Measurements from ENCODE around the gene GRPEL2. TPM values are rescaled to one million over a fixed set of nuclear protein-coding genes. Genes with fewer than 3 reads are reported as not detected.
"Not testable (repeated sequence)": the region's sequence is repeated elsewhere in the genome, so short reads cannot be mapped to it uniquely, and the experiment has no call there.

GRPEL2 gene
- total and polyA plus RNA-seq, 7 donors, result 2.5 to 16.3 (median 8.8) TPM

- Histone ChIP-seq H3K9me3 (no peaks in the 10 kb centered on the region), H3K27ac (peak overlapping the region in 2 of 4 donors; percentile 33 to 98), H3K27me3 (no peaks in the 10 kb centered on the region), H3K36me3 (no peaks in the 10 kb centered on the region), H3K4me1 (peaks cover 0 to 29% (median 26%) of the 10 kb centered on the region in 4 donors), H3K4me3 (no peak overlapping the region)
- TF ChIP-seq POLR2AphosphoS5 (IDR thresholded peaks at IDR 0.05) (peak in 1 of 4 donors; percentile 57), EP300 (IDR thresholded peaks at IDR 0.05) (no peak), POLR2A (IDR thresholded peaks at IDR 0.05) (no peak), CTCF (IDR thresholded peaks at IDR 0.05) (no peak)
- peak; percentile 82 for DNase-seq
- 84 to 88% methylated on average over 6 of the region's 6 CpGs for WGBS, 2 donors
- intact Hi-C loops (cut with DNase I), result no loop called here
Observed at GRCh38 chr5:149397530-149397929, 52.2 kb downstream of the GRPEL2 start.

GRCh38 chr5:149398747-149399266 is 53.5 kb downstream of the GRPEL2 start:
- DNase-seq, result peak; percentile 59
- Histone ChIP-seq H3K4me1 (peaks cover 0 to 30% (median 25%) of the 10 kb centered on the region in 4 donors), H3K27ac (peak overlapping the region in 3 of 4 donors; percentile 33 to 98 (median 83))
- H3K36me3 ChIP-seq; intact Hi-C loops (cut with DNase I); H3K4me3 ChIP-seq; H3K27me3 ChIP-seq; H3K9me3 ChIP-seq: not testable (repeated sequence)
- 77 to 89% methylated on average over 7 of the region's 7 CpGs for WGBS, 2 donors

GRCh38 chr5:149399775-149400174 is 54.5 kb downstream of the GRPEL2 start:
- TF ChIP-seq POLR2A (IDR thresholded peaks at IDR 0.05) (no peak), CTCF (IDR thresholded peaks at IDR 0.05) (no peak), EP300 (IDR thresholded peaks at IDR 0.05) (no peak), POLR2AphosphoS5 (IDR thresholded peaks at IDR 0.05) (no peak)
- Histone ChIP-seq H3K36me3 (no peaks in the 10 kb centered on the region), H3K27ac (peak overlapping the region; percentile 65 to 98 (median 80)), H3K27me3 (no peaks in the 10 kb centered on the region), H3K9me3 (no peaks in the 10 kb centered on the region), H3K4me3 (no peak overlapping the region), H3K4me1 (peaks cover 0 to 39% (median 34%) of the 10 kb centered on the region in 4 donors)
- DNase-seq, result peak; percentile 34
- intact Hi-C loops (cut with DNase I), result no loop called here

GRCh38 chr5:149400304-149400703 is 55.0 kb downstream of the GRPEL2 start:
- Histone ChIP-seq H3K9me3 (no peaks in the 10 kb centered on the region), H3K4me1 (peaks cover 0 to 45% (median 40%) of the 10 kb centered on the region in 4 donors), H3K36me3 (no peaks in the 10 kb centered on the region), H3K27me3 (no peaks in the 10 kb centered on the region), H3K27ac (peak overlapping the region; percentile 65 to 98 (median 80)), H3K4me3 (no peak overlapping the region)
- DNase-seq, result peak; percentile 67
- no peak for TF ChIP-seq CTCF (IDR thresholded peaks at IDR 0.05)
- no peak for TF ChIP-seq POLR2A (IDR thresholded peaks at IDR 0.05)
- TF ChIP-seq EP300 (IDR thresholded peaks at IDR 0.05), result no peak
- no peak for TF ChIP-seq POLR2AphosphoS5 (IDR thresholded peaks at IDR 0.05)
- 57 to 67% methylated on average over 6 of the region's 6 CpGs for WGBS, 2 donors
- intact Hi-C loops (cut with DNase I), result no loop called here

GRCh38 chr5:149401051-149401450 is 55.8 kb downstream of the GRPEL2 start:
- DNase-seq, result no peak
- H3K27ac ChIP-seq, result peak overlapping the region in 3 of 4 donors; percentile 76 to 98 (median 83)
- H3K27me3 ChIP-seq, result no peaks in the 10 kb centered on the region
- TF ChIP-seq CTCF (IDR thresholded peaks at IDR 0.05), result no peak
- no peak for TF ChIP-seq POLR2AphosphoS5 (IDR thresholded peaks at IDR 0.05)
- TF ChIP-seq EP300 (IDR thresholded peaks at IDR 0.05), result no peak
- no peak for TF ChIP-seq POLR2A (IDR thresholded peaks at IDR 0.05)
- WGBS, 2 donors, result 92 to 94% methylated on average over 2 of the region's 2 CpGs
- no peak overlapping the region for H3K4me3 ChIP-seq
- no peaks in the 10 kb centered on the region for H3K9me3 ChIP-seq
- H3K36me3 ChIP-seq, result no peaks in the 10 kb centered on the region
- peaks cover 0 to 52% (median 47%) of the 10 kb centered on the region in 4 donors for H3K4me1 ChIP-seq
- intact Hi-C loops (cut with DNase I), result no loop called here

Measured in sigmoid colon (tissue), 7 donors.